HG03571 (cell line): ENCODE measurements around the gene RD3L.
"Not testable (repeated sequence)": the region's sequence is repeated elsewhere in the genome, so short reads cannot be mapped to it uniquely, and the experiment has no call there.

Experiments used
- ATAC-seq: cut with Tn5 transposase; IDR thresholded peaks from one replicate; pipeline ENCODE4 v1.9.1; 2021; ENCODE audit not compliant: unreplicated experiment

Gene RD3L

GRCh38 chr14:103941973-103942736, at the start of gene RD3L:
Gene RD3L, minus strand, starts transcription at chr14:103942529. Its CDS starts 834 bp downstream, at chr14:103941695.
- ATAC-seq: no peak

- ATAC-seq: no peak
Observed at GRCh38 chr14:103989964-103990363, 47.6 kb upstream of the RD3L start.

DNA sequence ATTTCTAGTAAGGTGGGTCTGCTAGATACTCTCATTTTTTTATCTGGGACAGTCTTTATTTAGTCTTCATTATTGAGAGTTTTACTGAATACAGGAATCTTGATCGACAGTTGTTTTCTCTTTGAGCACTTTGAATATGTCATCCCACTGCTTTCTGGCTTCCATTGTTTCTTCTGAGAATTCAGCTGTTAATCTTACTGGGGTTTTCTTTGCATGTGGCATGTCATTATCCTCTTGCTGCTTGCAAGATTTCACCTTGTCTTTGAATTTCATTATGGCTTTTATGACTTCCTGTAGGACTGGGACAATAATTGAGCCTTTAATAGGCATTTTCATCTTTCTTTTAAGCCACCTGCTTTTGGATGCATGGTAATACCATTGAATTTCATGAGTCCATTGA, 46.7 kb upstream of the RD3L start:
- no peak for ATAC-seq

GRCh38 chr14:103984196-103984595, 41.9 kb upstream of the RD3L start:
- no peak for ATAC-seq

GRCh38 chr14:103980623-103981238, 38.4 kb upstream of the RD3L start:
- ATAC-seq: not testable (repeated sequence)

GRCh38 chr14:103974575-103974974, 32.2 kb upstream of the RD3L start:
- no peak for ATAC-seq

- no peak for ATAC-seq
Observed at GRCh38 chr14:103973354-103973753, 31.0 kb upstream of the RD3L start.

DNA sequence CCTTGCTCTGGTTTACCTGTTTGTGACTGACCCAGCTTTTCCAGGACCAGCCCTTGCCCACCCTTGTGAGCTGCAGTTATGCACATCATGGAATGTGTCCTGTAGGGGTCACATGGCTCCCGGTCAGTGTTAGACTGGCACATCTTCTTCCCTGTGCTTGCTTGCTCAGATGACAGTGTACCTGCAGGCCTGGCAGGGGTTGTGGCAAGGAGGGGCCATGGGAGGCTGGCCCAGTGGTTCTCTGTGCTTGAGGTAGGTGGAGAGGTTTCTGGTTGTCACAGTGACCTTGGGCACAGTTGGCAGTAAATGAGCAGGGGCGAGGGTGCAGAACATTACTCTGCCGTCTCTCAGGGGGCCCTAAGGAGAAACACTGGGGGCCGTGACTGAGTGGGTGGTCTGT, 27.6 kb upstream of the RD3L start:
- no peak for ATAC-seq

DNA sequence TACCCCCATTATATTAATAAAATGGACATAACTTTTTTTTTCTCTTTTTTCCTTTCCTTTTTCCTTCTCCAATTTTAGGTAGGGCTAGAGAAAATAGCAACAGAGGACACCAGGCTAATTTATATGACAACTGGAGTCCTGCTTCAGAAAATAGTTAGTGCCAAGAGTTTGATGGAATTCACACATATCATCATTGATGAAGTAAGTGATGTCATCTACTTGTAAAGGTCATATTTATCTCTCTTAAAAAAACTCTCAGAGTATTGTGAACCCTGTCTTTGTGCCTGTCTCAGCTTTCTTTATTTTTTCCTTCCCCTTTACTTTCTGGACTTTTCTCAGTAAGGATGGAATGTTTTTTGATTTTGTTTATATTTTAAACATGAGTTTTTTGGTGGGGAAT, 24.3 kb upstream of the RD3L start:
- ATAC-seq: no peak

GRCh38 chr14:103961928-103962578, 19.7 kb upstream of the RD3L start:
- ATAC-seq: no peak

GRCh38 chr14:103960457-103961055, 18.2 kb upstream of the RD3L start:
- ATAC-seq: no peak

DNA sequence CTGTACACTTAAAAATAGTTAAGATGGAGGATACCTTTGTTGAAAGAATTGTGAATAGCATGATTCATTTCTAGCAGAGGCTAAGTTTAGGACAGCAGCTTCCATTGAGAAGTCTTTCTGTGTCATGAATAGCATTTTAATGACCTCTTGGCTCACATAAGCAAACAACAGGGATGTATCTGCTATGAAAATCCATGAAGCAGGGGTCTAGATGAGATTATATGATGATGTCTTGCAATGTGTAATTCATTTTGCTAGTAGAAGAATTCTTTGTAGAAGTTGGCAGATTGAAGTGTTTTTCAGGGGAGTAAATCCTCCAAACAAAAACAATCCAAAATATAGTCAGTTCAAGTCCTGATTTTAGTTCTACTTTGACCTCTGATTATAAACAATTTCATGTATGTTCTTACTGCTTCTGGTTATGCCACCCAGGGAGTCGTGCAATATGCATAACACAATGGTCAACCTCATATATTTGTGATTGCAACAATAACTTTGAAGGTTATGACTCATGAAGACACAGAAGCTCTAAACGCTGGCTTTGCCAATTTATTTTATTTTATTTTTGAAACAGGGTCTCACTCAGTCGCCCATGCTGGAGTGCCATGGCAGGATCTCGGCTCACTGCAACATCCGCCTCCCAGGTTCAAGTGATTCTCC, 6.9 kb upstream of the RD3L start:
- ATAC-seq: no peak

DNA sequence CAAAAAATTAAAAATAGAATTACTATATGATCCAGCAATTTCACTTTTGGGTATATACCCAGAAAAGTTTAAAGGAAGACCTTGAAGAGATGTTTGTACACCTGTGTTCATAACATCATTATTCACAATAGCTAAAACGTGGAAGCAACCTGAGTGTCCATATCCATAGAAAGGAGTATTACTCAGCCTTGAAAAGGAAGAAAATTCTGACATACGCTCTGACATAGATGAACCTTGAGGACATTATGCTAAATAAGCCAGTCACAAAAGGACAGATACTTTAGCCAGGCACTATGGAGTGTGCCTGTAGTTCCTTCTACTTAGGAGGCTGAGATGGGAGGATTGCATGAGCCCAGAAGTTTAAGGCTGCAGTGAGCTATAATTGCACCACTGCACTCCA, 6.1 kb upstream of the RD3L start:
- ATAC-seq: no peak

DNA sequence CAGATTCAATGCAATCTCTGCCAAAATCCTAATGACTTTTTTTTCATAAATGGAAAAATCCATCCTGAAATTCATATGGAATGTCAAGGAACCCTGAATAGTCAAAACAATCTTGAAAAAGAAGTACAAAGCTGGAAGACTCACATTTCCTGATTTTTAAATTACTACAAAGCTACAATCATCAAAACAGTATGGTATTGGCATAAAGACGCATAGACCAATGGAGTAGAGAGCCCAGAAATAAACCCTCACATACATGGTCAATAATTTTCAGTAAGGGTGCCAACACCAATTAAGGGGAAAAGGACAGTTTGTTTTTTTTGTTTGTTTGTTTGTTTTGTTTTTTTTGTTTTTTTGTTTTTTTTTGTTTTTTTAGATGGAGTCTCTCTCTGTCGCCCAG, 4.6 kb upstream of the RD3L start:
- no peak for ATAC-seq

GRCh38 chr14:103943673-103944072, 1.3 kb upstream of the RD3L start:
- ATAC-seq: no peak

DNA sequence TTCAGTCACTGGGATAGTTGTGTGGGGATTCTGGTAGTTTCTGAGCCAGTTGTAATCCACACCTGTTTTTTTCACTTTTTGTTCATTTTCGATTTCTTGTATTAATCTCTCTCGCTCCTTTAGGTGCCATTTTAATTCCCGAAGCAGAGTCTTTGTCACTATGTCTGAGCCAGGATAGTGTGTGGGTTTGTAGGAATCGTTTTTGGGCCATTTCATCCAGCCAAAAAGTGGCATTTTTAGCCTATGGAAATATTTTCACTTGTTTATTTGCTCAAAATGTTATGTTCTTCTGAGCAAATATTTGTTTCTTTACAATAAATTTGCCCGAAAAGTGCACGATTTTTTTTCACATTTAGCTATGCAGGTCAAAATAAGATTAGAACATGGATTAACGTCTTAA, 867 bp downstream of the RD3L start:
- no peak for ATAC-seq

DNA sequence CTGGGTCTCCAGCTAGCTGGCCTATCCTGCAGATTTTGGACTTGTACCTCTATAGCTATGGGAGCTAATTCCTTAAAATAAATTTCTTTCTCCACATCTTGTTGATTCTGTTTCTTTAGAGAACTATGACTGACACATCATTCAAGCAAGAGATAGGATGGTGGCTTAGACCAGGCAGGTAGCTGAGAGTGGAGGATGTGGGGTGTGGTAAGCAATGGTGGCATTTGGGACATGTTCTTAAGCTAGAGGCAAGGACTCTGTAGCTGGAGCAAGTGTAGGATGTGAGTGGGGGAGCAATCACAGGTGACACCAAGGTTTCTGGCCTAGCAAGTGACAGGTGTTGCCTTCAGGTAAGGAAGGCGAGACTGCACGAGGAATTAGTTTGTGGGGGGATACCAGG, 7.2 kb downstream of the RD3L start:
- ATAC-seq: no peak

DNA sequence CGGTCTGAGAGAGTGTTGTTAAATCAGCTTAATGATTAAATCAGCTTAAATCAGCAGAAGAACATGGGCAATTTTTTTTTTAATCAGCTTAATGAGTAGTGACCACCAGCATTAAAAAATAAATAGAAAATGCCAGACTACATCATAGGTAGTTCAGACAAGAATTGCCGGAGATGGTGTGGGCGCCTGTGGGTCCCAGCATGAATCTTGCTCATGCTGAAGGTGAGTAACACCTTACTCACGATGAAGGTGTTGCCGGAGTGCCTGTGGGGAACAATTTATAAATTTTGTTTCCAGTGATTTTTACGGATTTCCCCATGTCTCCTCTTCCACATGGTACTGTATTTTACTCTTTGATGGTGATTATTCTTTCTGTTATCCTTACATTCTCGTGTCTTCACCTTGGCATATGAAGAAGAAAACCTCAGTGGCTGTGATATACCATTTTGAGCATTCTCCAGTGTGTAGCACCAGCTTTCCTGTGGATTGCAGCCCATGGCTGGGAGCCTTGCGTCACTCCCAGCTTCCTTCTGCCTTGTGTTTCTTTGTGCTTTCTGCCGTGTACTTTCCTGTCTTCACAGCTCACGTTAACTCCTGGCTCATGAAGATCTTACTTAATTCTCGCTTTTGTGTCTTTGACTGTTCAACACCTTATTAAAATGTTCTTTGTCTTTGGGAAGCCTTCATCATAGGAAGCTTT, 9.4 kb downstream of the RD3L start:
- no peak for ATAC-seq

- ATAC-seq: no peak
Observed at GRCh38 chr14:103931422-103931821, 10.9 kb downstream of the RD3L start.

GRCh38 chr14:103930051-103930604, 12.2 kb downstream of the RD3L start:
- no peak for ATAC-seq
